Stimulated activated CD4-positive, alpha-beta T cell treated with anti-CD3 and anti-CD28 coated beads, Interleukin-12 subunit alpha, Interleukin-12 subunit beta, amount 100 ng/mL, for 48 hours (primary cell): ENCODE measurements around the gene EXD2.
"Not testable (repeated sequence)": the region's sequence is repeated elsewhere in the genome, so short reads cannot be mapped to it uniquely, and the experiment has no call there.

Experiments
- DNase-seq, 3 donors: peaks; one replicate each; pipeline ENCODE4 v3.0.0-alpha.2; 2020; ENCODE audit warnings: low read depth in 2 of 3, low spot score in 1 of 3

The EXD2 gene

GRCh38 chr14:69191340-69192111 lies at the start of gene EXD2:
Gene EXD2 (plus strand): TSS chr14:69191498. CDS start chr14:69209471, 17,973 bp downstream.
- DNase-seq = peak; percentile 66 to 75 (median 73)

GRCh38 chr14:69141550-69141949 lies 49.7 kb upstream of the EXD2 start:
- no peak for DNase-seq

- DNase-seq = no peak
Measured at GRCh38 chr14:69142101-69142500, 49.2 kb upstream of the EXD2 start.

- DNase-seq = no peak
Measured at GRCh38 chr14:69149461-69150244, 41.6 kb upstream of the EXD2 start.

GRCh38 chr14:69151458-69152180 lies 39.7 kb upstream of the EXD2 start:
- DNase-seq = peak; percentile 56 to 65 (median 58)

- peak in 2 of 3 donors; percentile 18 to 25 for DNase-seq
Measured at GRCh38 chr14:69152181-69152901, 39.0 kb upstream of the EXD2 start.

- peak in 2 of 3 donors; percentile 75 to 86 for DNase-seq
Measured at GRCh38 chr14:69152902-69153151, 38.5 kb upstream of the EXD2 start, which contains the start of gene DCAF5. Gene DCAF5 (minus strand): TSS chr14:69153119. CDS start chr14:69152978, 141 bp downstream.

- peak in 1 of 3 donors; percentile 90 for DNase-seq
Measured at GRCh38 chr14:69153152-69153872, 38.0 kb upstream of the EXD2 start.

GRCh38 chr14:69153873-69154270 lies 37.4 kb upstream of the EXD2 start:
- no peak for DNase-seq

- no peak for DNase-seq
Measured at GRCh38 chr14:69154779-69155178, 36.5 kb upstream of the EXD2 start.

- no peak for DNase-seq
Measured at GRCh38 chr14:69156224-69156623, 35.1 kb upstream of the EXD2 start.

- no peak for DNase-seq
Measured at GRCh38 chr14:69161590-69161989, 29.7 kb upstream of the EXD2 start.

GRCh38 chr14:69165787-69166186 lies 25.5 kb upstream of the EXD2 start:
- not testable (repeated sequence) for DNase-seq

GRCh38 chr14:69170839-69171238 lies 20.5 kb upstream of the EXD2 start:
- no peak for DNase-seq

- DNase-seq = no peak
Measured at GRCh38 chr14:69171569-69171968, 19.7 kb upstream of the EXD2 start.

- no peak for DNase-seq
Measured at GRCh38 chr14:69175130-69175529, 16.2 kb upstream of the EXD2 start.

GRCh38 chr14:69181491-69181890 lies 9.8 kb upstream of the EXD2 start:
- DNase-seq = no peak

- not testable (repeated sequence) for DNase-seq
Measured at GRCh38 chr14:69182580-69182979, 8.7 kb upstream of the EXD2 start.

- no peak for DNase-seq
Measured at GRCh38 chr14:69183735-69184134, 7.6 kb upstream of the EXD2 start.

- no peak for DNase-seq
Measured at GRCh38 chr14:69190191-69190590, 1.1 kb upstream of the EXD2 start.
